GM23248 (cell line): ENCODE results near the gene SDE2.

Experiments used
- EZH2 ChIP-seq: fragments of 200-600 bp; sonication (generic); IDR thresholded peaks from 2 replicates; pipeline ENCODE4 v1.6.1; 2018; ENCODE audit warnings: antibody characterized with exemption, mild to moderate bottlenecking; ENCODE audit not compliant: insufficient read depth, poor library complexity, severe bottlenecking
- EZH2phosphoT487 ChIP-seq: fragments of 200-600 bp; sonication (generic); IDR thresholded peaks from 2 replicates; pipeline ENCODE4 v1.6.1; 2018; ENCODE audit warnings: antibody characterized with exemption, moderate library complexity, mild to moderate bottlenecking, low read depth; ENCODE audit not compliant: insufficient read depth

DNA sequence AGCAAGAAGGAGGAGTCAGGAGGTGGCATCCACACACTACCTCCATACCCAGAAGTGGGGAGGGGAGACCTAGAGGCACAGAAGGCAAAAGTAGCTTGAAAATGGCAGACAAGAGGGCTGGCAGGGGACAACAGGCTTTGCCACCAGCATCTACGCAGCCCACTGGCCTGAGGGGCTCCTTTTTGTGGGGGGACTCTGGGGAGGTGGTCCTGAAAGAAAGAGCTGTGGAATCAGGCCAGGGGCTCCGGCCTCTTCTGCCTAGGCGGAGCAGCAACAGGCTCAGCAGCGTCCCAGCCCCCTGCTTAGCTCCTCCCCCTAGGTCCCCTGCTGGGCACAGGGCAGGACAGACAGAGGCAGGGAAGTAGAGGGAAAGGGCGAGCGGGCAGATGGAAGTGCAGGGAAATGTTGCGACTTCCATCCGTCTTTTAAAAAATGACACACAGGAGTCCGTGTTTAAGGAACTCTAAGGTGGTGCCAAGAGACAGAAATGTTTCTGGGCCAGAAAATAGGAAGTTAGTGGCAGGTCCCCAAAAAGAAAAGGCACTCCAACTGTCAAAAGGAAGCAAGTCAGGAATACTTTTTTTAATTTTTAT, 48.1 kb downstream of the SDE2 start:
- TF ChIP-seq EZH2phosphoT487: no peak
- no peak for TF ChIP-seq EZH2
